ENCODE data around the gene CARD10.
A peak's percentile ranks its signal among the peaks of the same experiment; 100 is the strongest.

Gene CARD10

GRCh38 chr22:37488337-37489135 lies 30.7 kb downstream of the CARD10 start:
- DNase-seq (ENCODE audit: insufficient read length, low spot score) (no peak), FAIRE-seq (no peak)

- DNase-seq (ENCODE audit: insufficient read length, low spot score) = no peak
- FAIRE-seq = no peak
Observed at GRCh38 chr22:37487571-37487970, 31.6 kb downstream of the CARD10 start.

- DNase-seq (ENCODE audit: insufficient read length, low spot score) = no peak
- no peak for FAIRE-seq
Observed at GRCh38 chr22:37487129-37487528, 32.1 kb downstream of the CARD10 start.

- FAIRE-seq (no peak), DNase-seq (ENCODE audit: insufficient read length, low spot score) (no peak)
Observed at GRCh38 chr22:37486224-37486845, 32.9 kb downstream of the CARD10 start, which contains the start of gene MFNG. Gene MFNG, minus strand, starts transcription at chr22:37486384. Its CDS starts 207 bp downstream, at chr22:37486177.

GRCh38 chr22:37485395-37486223 lies 33.6 kb downstream of the CARD10 start:
- DNase-seq (ENCODE audit: insufficient read length, low spot score) = no peak
- FAIRE-seq = no peak

- FAIRE-seq = no peak
- DNase-seq (ENCODE audit: insufficient read length, low spot score) = no peak
Observed at GRCh38 chr22:37484480-37485394, 34.5 kb downstream of the CARD10 start.

- no peak for FAIRE-seq
- DNase-seq (ENCODE audit: insufficient read length, low spot score) = no peak
Observed at GRCh38 chr22:37483050-37483449, 36.2 kb downstream of the CARD10 start.

- DNase-seq (ENCODE audit: insufficient read length, low spot score) = no peak
- FAIRE-seq = no peak
Observed at GRCh38 chr22:37482244-37482643, 37.0 kb downstream of the CARD10 start.

- DNase-seq (ENCODE audit: insufficient read length, low spot score) = no peak
- no peak for FAIRE-seq
Observed at GRCh38 chr22:37481347-37481907, 37.8 kb downstream of the CARD10 start.

- no peak for DNase-seq (ENCODE audit: insufficient read length, low spot score)
- no peak for FAIRE-seq
Observed at GRCh38 chr22:37480387-37481346, 38.5 kb downstream of the CARD10 start.

- DNase-seq (ENCODE audit: insufficient read length, low spot score) (no peak), FAIRE-seq (no peak)
Observed at GRCh38 chr22:37479196-37479595, 40.0 kb downstream of the CARD10 start.

GRCh38 chr22:37476389-37477329 lies 42.6 kb downstream of the CARD10 start:
- DNase-seq (ENCODE audit: insufficient read length, low spot score) = no peak
- FAIRE-seq = no peak

- FAIRE-seq = no peak
- no peak for DNase-seq (ENCODE audit: insufficient read length, low spot score)
Observed at GRCh38 chr22:37474447-37475090, 44.6 kb downstream of the CARD10 start.

- DNase-seq (ENCODE audit: insufficient read length, low spot score) (no peak), FAIRE-seq (no peak)
Observed at GRCh38 chr22:37473437-37473946, 45.7 kb downstream of the CARD10 start.

GRCh38 chr22:37472418-37473006 lies 46.7 kb downstream of the CARD10 start:
- DNase-seq (ENCODE audit: insufficient read length, low spot score) (peak; percentile 41), FAIRE-seq (no peak)

- no peak for FAIRE-seq
- DNase-seq (ENCODE audit: insufficient read length, low spot score) = no peak
Observed at GRCh38 chr22:37471727-37472417, 47.3 kb downstream of the CARD10 start.

Measured in HTR-8/SVneo (cell line).